HTR-8/SVneo (cell line): ENCODE data around the gene PCDHGA8.
"Not testable (repeated sequence)": the region's sequence is repeated elsewhere in the genome, so short reads cannot be mapped to it uniquely, and the experiment has no call there.

ENCODE experiments used
- DNase-seq: peaks from one replicate; pipeline ENCODE4 v3.0.0; 2011; ENCODE audit warnings: low spot score, mixed read lengths; ENCODE audit not compliant: insufficient read length
- FAIRE-seq: peaks from 2 replicates; lab custom pipeline; 2011; peaks lifted over from hg19 to GRCh38; lab: Jason Lieb, UNC

PCDHGA8 gene

GRCh38 chr5:141398608-141399007 lies 6.2 kb downstream of the PCDHGA8 start:
- no peak for DNase-seq
- no peak for FAIRE-seq

GRCh38 chr5:141399555-141400258 lies 7.3 kb downstream of the PCDHGA8 start:
- DNase-seq (no peak), FAIRE-seq (no peak)

- no peak for FAIRE-seq
- DNase-seq = no peak
These were observed 10.3 kb downstream of the PCDHGA8 start, which contains the start of gene PCDHGA9 for GRCh38 chr5:141402553-141403243. Gene PCDHGA9 (plus strand): TSS chr5:141402778. CDS start chr5:141402953, 175 bp downstream.

- FAIRE-seq (no peak), DNase-seq (no peak)
These were observed 11.0 kb downstream of the PCDHGA8 start for GRCh38 chr5:141403387-141403786.

- not testable (repeated sequence) for DNase-seq, FAIRE-seq
These were observed 15.5 kb downstream of the PCDHGA8 start, which contains the start of gene PCDHGB6 for GRCh38 chr5:141407790-141408505. Gene PCDHGB6 (plus strand): TSS chr5:141408021. CDS start chr5:141408203, 182 bp downstream.

GRCh38 chr5:141409598-141410306 lies 17.3 kb downstream of the PCDHGA8 start:
- DNase-seq = no peak
- FAIRE-seq = no peak

- FAIRE-seq (no peak), DNase-seq (no peak)
These were observed 19.1 kb downstream of the PCDHGA8 start for GRCh38 chr5:141411575-141411974.

GRCh38 chr5:141412854-141413539 lies 20.6 kb downstream of the PCDHGA8 start, which contains the start of gene PCDHGA10:
Gene PCDHGA10 (plus strand): TSS chr5:141412987. CDS start chr5:141413176, 189 bp downstream.
- no peak for FAIRE-seq
- peak; percentile 48 for DNase-seq

GRCh38 chr5:141413540-141414069 lies 21.2 kb downstream of the PCDHGA8 start:
- FAIRE-seq = no peak
- no peak for DNase-seq

GRCh38 chr5:141414548-141415274 lies 22.3 kb downstream of the PCDHGA8 start:
- DNase-seq, FAIRE-seq: not testable (repeated sequence)

- not testable (repeated sequence) for FAIRE-seq, DNase-seq
These were observed 22.8 kb downstream of the PCDHGA8 start for GRCh38 chr5:141415275-141415618.

GRCh38 chr5:141417494-141418172 lies 25.2 kb downstream of the PCDHGA8 start, which contains the start of gene PCDHGB7:
Gene PCDHGB7 (plus strand): TSS chr5:141417677. CDS start chr5:141417860, 183 bp downstream.
- FAIRE-seq = not testable (repeated sequence)

GRCh38 chr5:141419074-141419880 lies 26.8 kb downstream of the PCDHGA8 start:
- FAIRE-seq = no peak

More at GRCh38 chr5:141417494-141418172, 25.2 kb downstream of the PCDHGA8 start, which contains the start of gene PCDHGB7:
- DNase-seq = not testable (repeated sequence)

GRCh38 chr5:141420855-141421488 lies 28.5 kb downstream of the PCDHGA8 start, which contains the start of gene PCDHGA11:
Gene PCDHGA11 (plus strand): TSS chr5:141421051. CDS start chr5:141421228, 177 bp downstream.
- DNase-seq (no peak), FAIRE-seq (no peak)

More at GRCh38 chr5:141419074-141419880, 26.8 kb downstream of the PCDHGA8 start:
- DNase-seq = no peak

GRCh38 chr5:141421489-141421855 lies 29.0 kb downstream of the PCDHGA8 start:
- no peak for DNase-seq
- FAIRE-seq = no peak

- no peak for FAIRE-seq
- no peak for DNase-seq
These were observed 30.4 kb downstream of the PCDHGA8 start for GRCh38 chr5:141422742-141423291.
